WI38 (cell line): ENCODE results near the gene MAP3K15.
A peak's percentile ranks its signal among the peaks of the same experiment; 100 is the strongest.

Source experiments
- H3K4me3 ChIP-seq: 2 replicates; pipeline ENCODE4 v1.5.1; 2011; ENCODE audit warnings: low read depth, mild to moderate bottlenecking, control low read depth, low read length
- CTCF ChIP-seq: IDR thresholded peaks from 2 replicates; pipeline ENCODE4 v1.5.1; 2012; ENCODE audit warnings: low read depth, mild to moderate bottlenecking, control low read depth, low read length

The MAP3K15 gene

GRCh38 chrX:19540076-19540475, 24.8 kb upstream of the MAP3K15 start:
- no peak for TF ChIP-seq CTCF

DNA sequence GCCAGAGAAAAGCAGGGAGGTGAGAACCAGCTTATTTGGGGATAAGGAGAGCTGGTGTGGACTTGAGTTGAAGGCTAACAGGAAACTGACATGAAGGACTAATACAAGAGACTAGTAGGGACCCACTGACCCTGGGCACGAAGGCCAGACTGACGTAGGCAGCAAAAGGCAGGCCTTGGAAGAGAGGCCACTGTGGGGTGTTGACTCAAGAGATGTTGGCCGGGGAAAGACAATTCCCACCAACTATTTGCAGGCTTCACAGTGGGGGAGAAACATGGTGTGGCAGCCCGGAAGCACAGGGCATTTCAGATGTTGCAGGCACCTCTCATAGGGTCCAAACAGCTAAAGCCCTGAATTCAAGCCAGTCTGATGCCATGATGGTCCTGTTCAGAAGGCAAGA, 24.4 kb upstream of the MAP3K15 start:
- TF ChIP-seq CTCF = no peak
- H3K4me3 ChIP-seq = no peak overlapping the region

More at GRCh38 chrX:19540076-19540475, 24.8 kb upstream of the MAP3K15 start:
- H3K4me3 ChIP-seq = no peak overlapping the region

DNA sequence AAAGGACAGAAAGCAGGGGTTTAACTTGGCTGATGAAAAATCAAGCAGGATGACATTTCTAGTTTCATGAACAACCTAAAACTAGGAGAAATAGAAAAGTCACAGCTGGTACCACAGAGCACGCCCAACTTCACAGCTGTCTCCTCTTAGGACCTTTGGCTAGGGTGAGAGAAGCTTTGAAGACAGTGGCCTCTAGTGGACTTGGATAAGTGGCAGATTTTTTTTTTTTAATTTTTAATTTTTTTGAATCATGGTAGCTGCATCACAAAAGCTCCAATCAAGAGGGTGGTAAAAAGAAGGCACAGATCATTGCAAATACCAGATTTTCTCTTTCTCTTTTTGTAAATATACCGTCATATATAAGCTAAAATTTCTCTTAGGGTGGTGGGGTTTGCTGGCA, 20.2 kb upstream of the MAP3K15 start:
- 0 out of 2 replicates have a peak, but pooled peaks have one; percentile 14 for TF ChIP-seq CTCF
- no peak overlapping the region for H3K4me3 ChIP-seq

GRCh38 chrX:19532709-19533108, 17.4 kb upstream of the MAP3K15 start:
- TF ChIP-seq CTCF = no peak
- no peak overlapping the region for H3K4me3 ChIP-seq

GRCh38 chrX:19517965-19518364, 2.7 kb upstream of the MAP3K15 start:
- no peak for TF ChIP-seq CTCF
- no peak overlapping the region for H3K4me3 ChIP-seq

- TF ChIP-seq CTCF = no peak
- no peak overlapping the region for H3K4me3 ChIP-seq
These were observed 352 bp upstream of the MAP3K15 start for GRCh38 chrX:19515615-19516105.

DNA sequence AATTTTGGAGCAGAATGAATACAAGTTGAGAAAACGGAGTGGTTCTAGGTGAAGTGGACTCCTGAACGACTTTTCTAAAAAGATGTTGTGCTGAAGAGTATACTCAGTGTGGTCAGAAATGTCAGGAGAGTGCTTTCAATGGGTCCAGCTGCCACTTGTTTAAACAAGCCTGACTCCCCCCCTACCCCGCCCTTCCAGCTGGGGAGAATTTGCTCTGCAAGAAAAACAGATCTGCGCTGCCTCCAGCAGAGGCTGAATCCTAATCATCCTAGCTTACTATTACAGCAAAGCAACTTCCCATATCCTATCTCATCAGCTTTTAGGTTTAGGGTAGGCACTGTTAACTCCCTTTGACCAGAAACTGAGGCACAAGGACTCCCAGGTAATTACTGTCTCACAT, 1.9 kb downstream of the MAP3K15 start:
- no peak overlapping the region for H3K4me3 ChIP-seq
- TF ChIP-seq CTCF = no peak
